SKM-1 treated with dmso at 0.1 percent for 144 hours (cell line): ENCODE results near the gene ZIC1.

Experiments
- DNase-seq: peaks from one replicate; lab custom pipeline; 2025; ENCODE audit not compliant: unreplicated experiment; lab: John Stamatoyannopoulos, UW

ZIC1 gene

GRCh38 chr3:147395899-147396711 lies 13.1 kb upstream of the ZIC1 start:
- no peak for DNase-seq

GRCh38 chr3:147396712-147397046 lies 12.5 kb upstream of the ZIC1 start:
- no peak for DNase-seq

- DNase-seq: no peak
These were observed 11.8 kb upstream of the ZIC1 start for GRCh38 chr3:147397155-147397874.

GRCh38 chr3:147397875-147398812 lies 11.0 kb upstream of the ZIC1 start:
- DNase-seq: no peak

- no peak for DNase-seq
These were observed 10.2 kb upstream of the ZIC1 start for GRCh38 chr3:147398813-147399534.

- DNase-seq: no peak
These were observed 9.1 kb upstream of the ZIC1 start for GRCh38 chr3:147400111-147400510.

GRCh38 chr3:147400999-147401398 lies 8.2 kb upstream of the ZIC1 start:
- no peak for DNase-seq

- no peak for DNase-seq
These were observed 7.7 kb upstream of the ZIC1 start for GRCh38 chr3:147401421-147401820.

GRCh38 chr3:147402159-147402558 lies 7.0 kb upstream of the ZIC1 start:
- DNase-seq: no peak

GRCh38 chr3:147403511-147403910 lies 5.7 kb upstream of the ZIC1 start:
- DNase-seq: no peak

GRCh38 chr3:147404000-147404799 lies 5.0 kb upstream of the ZIC1 start:
- no peak for DNase-seq

- no peak for DNase-seq
These were observed 4.3 kb upstream of the ZIC1 start for GRCh38 chr3:147404800-147405230.

GRCh38 chr3:147405231-147406027 lies 3.7 kb upstream of the ZIC1 start:
- DNase-seq: no peak

- no peak for DNase-seq
These were observed 2.9 kb upstream of the ZIC1 start, which contains the start of gene ZIC4 for GRCh38 chr3:147406028-147406931. ZIC4 (minus strand) TSS chr3:147406543; CDS start chr3:147402797, 3,746 bp downstream.

- no peak for DNase-seq
These were observed 2.1 kb upstream of the ZIC1 start for GRCh38 chr3:147407114-147407497.

GRCh38 chr3:147407498-147408187 lies 1.5 kb upstream of the ZIC1 start:
- DNase-seq: no peak
